Neural crest cell (in vitro differentiated cells): ENCODE measurements around the gene APAF1. TPM values are rescaled to one million over a fixed set of nuclear protein-coding genes. Genes with fewer than 3 reads are reported as not detected.

Experiments
- DNase-seq: peaks from one replicate; pipeline ENCODE4 v3.0.0; 2021; ENCODE audit warnings: low read depth, mixed read lengths, low spot score
- H3K27ac Mint-ChIP-seq: one replicate; pipeline ENCODE4 v1.8.0; 2021; ENCODE audit warnings: mild to moderate bottlenecking, mixed read lengths; ENCODE audit not compliant: unreplicated experiment
- H3K27me3 Mint-ChIP-seq: 2 replicates; pipeline ENCODE4 v1.8.0; 2021; ENCODE audit warnings: low read depth, mild to moderate bottlenecking, mixed read lengths
- H3K36me3 Mint-ChIP-seq: 2 replicates; pipeline ENCODE4 v1.8.0; 2021; ENCODE audit warnings: low read depth, mild to moderate bottlenecking, mixed read lengths
- H3K4me1 Mint-ChIP-seq: 2 replicates; pipeline ENCODE4 v1.8.0; 2021; ENCODE audit warnings: mixed read lengths
- H3K4me3 Mint-ChIP-seq: one replicate; pipeline ENCODE4 v1.8.0; 2021; ENCODE audit warnings: mild to moderate bottlenecking, mixed read lengths
- H3K9me3 Mint-ChIP-seq: 2 replicates; pipeline ENCODE4 v1.8.0; 2021; ENCODE audit warnings: mixed read lengths
- total RNA-seq: library from RNA; stranded (reverse); gene quantifications from 2 replicates; pipeline ENCODE4 v1.2.1, GENCODE V29; 2021
- TF ChIP-seq, protein P1 (sequence below): fragments of 200-600 bp; sonication (generic); conservative IDR thresholded peaks from 2 replicates; pipeline ENCODE4 v1.5.0; 2021; ENCODE audit warnings: antibody characterized with exemption, mild to moderate bottlenecking

Gene APAF1
- total RNA-seq, 1 donor from 2014 or later: 29.6 TPM

DNA sequence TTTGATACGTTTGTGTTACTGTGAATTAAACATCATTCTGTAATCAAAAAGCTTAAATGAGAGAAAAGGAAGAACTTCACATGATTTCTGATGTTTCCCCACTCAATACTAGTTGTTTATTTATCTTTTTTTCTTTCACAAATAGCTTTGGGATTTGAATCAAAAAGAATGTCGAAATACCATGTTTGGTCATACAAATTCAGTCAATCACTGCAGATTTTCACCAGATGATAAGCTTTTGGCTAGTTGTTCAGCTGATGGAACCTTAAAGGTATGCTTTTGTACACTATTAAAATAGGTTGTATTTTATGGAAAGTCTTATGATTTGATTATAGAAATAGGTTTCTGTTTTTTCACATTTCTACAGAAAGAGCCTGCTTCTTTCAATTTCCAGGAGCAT lies 41.5 kb downstream of the APAF1 start:
- Mint-ChIP-seq H3K27ac (no peak overlapping the region), H3K36me3 (peaks cover 22% of the 10 kb centered on the region), H3K4me1 (no peaks in the 10 kb centered on the region), H3K9me3 (no peaks in the 10 kb centered on the region), H3K27me3 (no peaks in the 10 kb centered on the region), H3K4me3 (no peak overlapping the region)
- TF ChIP-seq, protein P1, sequence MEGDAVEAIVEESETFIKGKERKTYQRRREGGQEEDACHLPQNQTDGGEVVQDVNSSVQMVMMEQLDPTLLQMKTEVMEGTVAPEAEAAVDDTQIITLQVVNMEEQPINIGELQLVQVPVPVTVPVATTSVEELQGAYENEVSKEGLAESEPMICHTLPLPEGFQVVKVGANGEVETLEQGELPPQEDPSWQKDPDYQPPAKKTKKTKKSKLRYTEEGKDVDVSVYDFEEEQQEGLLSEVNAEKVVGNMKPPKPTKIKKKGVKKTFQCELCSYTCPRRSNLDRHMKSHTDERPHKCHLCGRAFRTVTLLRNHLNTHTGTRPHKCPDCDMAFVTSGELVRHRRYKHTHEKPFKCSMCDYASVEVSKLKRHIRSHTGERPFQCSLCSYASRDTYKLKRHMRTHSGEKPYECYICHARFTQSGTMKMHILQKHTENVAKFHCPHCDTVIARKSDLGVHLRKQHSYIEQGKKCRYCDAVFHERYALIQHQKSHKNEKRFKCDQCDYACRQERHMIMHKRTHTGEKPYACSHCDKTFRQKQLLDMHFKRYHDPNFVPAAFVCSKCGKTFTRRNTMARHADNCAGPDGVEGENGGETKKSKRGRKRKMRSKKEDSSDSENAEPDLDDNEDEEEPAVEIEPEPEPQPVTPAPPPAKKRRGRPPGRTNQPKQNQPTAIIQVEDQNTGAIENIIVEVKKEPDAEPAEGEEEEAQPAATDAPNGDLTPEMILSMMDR: no peak
- no peak for DNase-seq

DNA sequence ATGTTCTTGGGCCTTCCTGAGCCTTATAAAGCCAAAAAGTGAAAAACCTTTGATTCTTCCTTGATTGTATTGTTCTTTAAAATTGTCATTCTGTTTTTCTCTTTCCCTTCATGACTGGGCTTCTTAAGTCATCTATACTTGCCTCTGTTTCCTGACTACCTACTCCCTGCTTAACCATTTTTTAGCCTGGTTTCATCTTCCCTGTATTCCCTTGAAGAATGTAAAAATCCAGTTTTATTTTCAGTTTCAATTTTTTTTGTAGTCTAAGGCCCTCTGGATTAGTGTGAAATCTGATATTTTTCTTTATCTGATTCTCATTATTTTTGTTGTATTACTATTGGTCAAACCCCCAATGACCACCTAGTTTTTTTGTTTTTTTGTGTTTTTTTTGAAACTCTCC lies 46.3 kb downstream of the APAF1 start:
- H3K36me3 Mint-ChIP-seq: peaks cover 22% of the 10 kb centered on the region
- no peak overlapping the region for H3K27ac Mint-ChIP-seq
- no peak for DNase-seq
- no peak overlapping the region for H3K4me3 Mint-ChIP-seq
- peaks cover 4% of the 10 kb centered on the region for H3K4me1 Mint-ChIP-seq
- H3K9me3 Mint-ChIP-seq: no peaks in the 10 kb centered on the region
- TF ChIP-seq, protein P1: no peak
- no peaks in the 10 kb centered on the region for H3K27me3 Mint-ChIP-seq

DNA sequence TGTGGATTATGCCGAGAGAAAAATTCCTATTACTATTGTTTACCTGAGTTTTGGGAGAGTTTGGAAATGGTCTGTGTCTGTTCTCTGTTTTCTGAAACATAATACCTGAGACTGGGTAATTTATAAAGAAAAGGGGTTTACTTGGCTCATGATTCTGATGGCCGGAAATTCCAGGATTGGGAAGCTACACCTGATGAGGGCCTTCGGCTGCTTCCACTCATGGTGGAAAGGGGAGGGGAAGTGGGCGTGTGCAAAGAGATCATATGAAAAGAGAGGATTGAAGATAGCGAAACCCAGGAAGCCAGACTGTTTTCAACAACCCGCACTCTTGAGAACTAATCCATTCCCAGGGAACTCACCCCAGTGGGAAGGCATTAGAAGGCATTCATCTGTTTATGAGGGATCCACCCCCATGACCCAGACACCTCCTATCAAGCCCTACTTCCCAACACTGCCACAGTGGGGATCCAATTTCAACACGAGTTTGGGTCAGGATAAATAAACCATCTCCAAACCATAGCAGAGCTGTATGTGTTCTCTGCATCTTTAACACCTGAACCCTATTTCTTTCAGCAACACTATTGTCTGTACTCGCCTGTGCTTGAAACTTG lies 51.1 kb downstream of the APAF1 start:
- H3K4me3 Mint-ChIP-seq: no peak overlapping the region
- peak overlapping the region; percentile 36 for H3K27ac Mint-ChIP-seq
- H3K4me1 Mint-ChIP-seq: peaks cover 13% of the 10 kb centered on the region
- peaks cover 11% of the 10 kb centered on the region for H3K36me3 Mint-ChIP-seq
- TF ChIP-seq, protein P1: no peak
- H3K9me3 Mint-ChIP-seq: no peaks in the 10 kb centered on the region
- H3K27me3 Mint-ChIP-seq: no peaks in the 10 kb centered on the region
- DNase-seq: no peak

DNA sequence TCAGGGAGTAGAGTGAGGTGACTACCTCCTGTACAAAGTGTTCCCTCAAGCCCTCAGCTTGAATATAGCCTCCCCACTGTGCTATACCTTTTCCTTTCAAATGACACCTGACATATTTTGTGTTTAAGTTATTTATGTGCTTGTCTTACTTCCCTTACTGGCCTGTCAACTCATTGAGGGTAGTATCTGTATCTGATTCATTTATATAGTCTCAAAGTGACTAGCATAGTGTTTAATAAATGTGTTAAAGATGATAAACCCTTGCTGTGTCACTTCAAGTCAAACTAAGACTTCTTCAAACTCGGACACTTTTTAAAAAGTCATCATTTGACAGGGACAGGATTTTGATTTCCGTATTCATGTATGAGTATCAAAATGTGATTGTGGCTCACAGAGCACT lies 52.1 kb downstream of the APAF1 start:
- TF ChIP-seq, protein P1: no peak
- Mint-ChIP-seq H3K36me3 (peaks cover 11% of the 10 kb centered on the region), H3K4me1 (peaks cover 13% of the 10 kb centered on the region), H3K4me3 (no peak overlapping the region), H3K9me3 (no peaks in the 10 kb centered on the region), H3K27me3 (no peaks in the 10 kb centered on the region), H3K27ac (no peak overlapping the region)
- DNase-seq: no peak

DNA sequence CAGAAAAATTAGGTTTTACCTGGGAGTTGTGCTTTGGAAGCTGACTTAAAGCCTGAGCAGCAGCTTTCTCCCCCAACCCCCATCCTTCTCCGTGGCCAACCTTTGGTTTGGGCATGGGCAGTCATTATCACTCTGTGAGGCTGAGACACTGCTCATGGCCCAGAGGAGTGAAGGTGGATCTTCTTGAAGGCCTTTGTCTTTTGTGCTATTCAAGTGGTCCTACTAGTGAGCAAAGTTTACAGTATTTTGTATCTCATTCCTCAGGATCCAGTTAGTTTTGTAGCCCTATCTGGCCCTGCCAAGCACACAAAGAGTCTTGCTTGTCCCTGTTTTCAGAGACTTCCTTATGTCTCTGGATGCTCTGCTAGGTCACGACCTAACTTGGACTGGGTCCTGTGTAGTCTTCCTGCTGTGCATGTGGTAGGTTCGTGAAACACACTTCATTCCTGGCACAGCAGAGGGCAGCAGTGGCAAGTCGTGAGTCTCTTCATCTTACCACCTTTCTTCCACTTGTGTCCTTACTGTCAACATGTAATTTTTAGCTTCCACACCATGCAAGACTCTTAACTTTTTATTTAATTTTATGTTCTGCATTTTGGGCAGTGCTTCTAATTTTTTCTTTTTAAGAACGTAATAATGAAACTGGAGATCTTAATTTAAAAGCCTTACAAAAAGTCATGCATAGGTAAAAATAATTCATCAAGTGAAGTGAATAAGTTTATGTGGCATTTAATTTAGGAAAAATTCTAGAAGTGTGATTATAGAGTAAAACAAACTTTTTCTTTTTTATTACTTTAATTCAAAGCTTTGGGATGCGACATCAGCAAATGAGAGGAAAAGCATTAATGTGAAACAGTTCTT lies 53.7 kb downstream of the APAF1 start:
- H3K4me1 Mint-ChIP-seq: peaks cover 13% of the 10 kb centered on the region
- H3K9me3 Mint-ChIP-seq: no peaks in the 10 kb centered on the region
- no peak overlapping the region for H3K27ac Mint-ChIP-seq
- H3K4me3 Mint-ChIP-seq: no peak overlapping the region
- DNase-seq: no peak
- H3K36me3 Mint-ChIP-seq: peaks cover 11% of the 10 kb centered on the region
- TF ChIP-seq, protein P1: no peak
- H3K27me3 Mint-ChIP-seq: no peaks in the 10 kb centered on the region
